IPS-20b (cell line): ENCODE results near the gene TUT7.

Experiments used
- H3K27ac ChIP-seq: one replicate; pipeline ENCODE4 v1.5.1; 2013; ENCODE audit warnings: low read length
- H3K27me3 ChIP-seq: 2 replicates; pipeline ENCODE4 v1.6.1; 2013; ENCODE audit warnings: mild to moderate bottlenecking, low read length, inconsistent platforms; ENCODE audit not compliant: insufficient read depth
- H3K36me3 ChIP-seq: 2 replicates; pipeline ENCODE4 v1.6.1; 2013; ENCODE audit warnings: low read depth, mild to moderate bottlenecking, inconsistent platforms, low read length, moderate library complexity; ENCODE audit not compliant: insufficient read depth
- H3K4me1 ChIP-seq: 2 replicates; pipeline ENCODE4 v1.6.1; 2013; ENCODE audit warnings: mild to moderate bottlenecking, control low read depth, inconsistent platforms, low read length, moderate library complexity; ENCODE audit not compliant: insufficient read depth
- H3K4me3 ChIP-seq: 2 replicates; pipeline ENCODE4 v1.5.1; 2013; ENCODE audit warnings: mild to moderate bottlenecking, low read length, inconsistent platforms
- H3K9ac ChIP-seq: 2 replicates; pipeline ENCODE4 v1.6.1; 2013; ENCODE audit warnings: low read depth, mild to moderate bottlenecking, inconsistent platforms, low read length, moderate library complexity
- H3K9me3 ChIP-seq: 2 replicates; pipeline ENCODE4 v1.6.1; 2013; ENCODE audit warnings: mild to moderate bottlenecking, low read depth, low read length, inconsistent platforms; ENCODE audit not compliant: insufficient read depth

The TUT7 gene

GRCh38 chr9:86242071-86242470 lies 112.1 kb downstream of the TUT7 start:
- H3K27me3 ChIP-seq: no peaks in the 10 kb centered on the region

GRCh38 chr9:86241216-86241615 lies 113.0 kb downstream of the TUT7 start:
- Histone ChIP-seq H3K4me1 (0 out of 2 replicates have a peak, but pooled peaks cover 3% of the 10 kb centered on the region), H3K36me3 (no peaks in the 10 kb centered on the region), H3K9ac (no peak overlapping the region), H3K27ac (no peak overlapping the region), H3K9me3 (no peaks in the 10 kb centered on the region), H3K27me3 (no peaks in the 10 kb centered on the region), H3K4me3 (no peak overlapping the region)

More at GRCh38 chr9:86242071-86242470, 112.1 kb downstream of the TUT7 start:
- H3K9ac ChIP-seq: no peak overlapping the region
- H3K27ac ChIP-seq: no peak overlapping the region
- H3K36me3 ChIP-seq: no peaks in the 10 kb centered on the region
- no peaks in the 10 kb centered on the region for H3K9me3 ChIP-seq
- H3K4me3 ChIP-seq: no peak overlapping the region
- H3K4me1 ChIP-seq: peaks cover 8% of the 10 kb centered on the region; the same call in 1 of the 2 replicates

- no peak overlapping the region for H3K9ac ChIP-seq
- no peaks in the 10 kb centered on the region for H3K4me1 ChIP-seq
- no peak overlapping the region for H3K4me3 ChIP-seq
- no peaks in the 10 kb centered on the region for H3K9me3 ChIP-seq
- H3K36me3 ChIP-seq: no peaks in the 10 kb centered on the region
- H3K27ac ChIP-seq: no peak overlapping the region
- no peaks in the 10 kb centered on the region for H3K27me3 ChIP-seq
Measured at GRCh38 chr9:86238861-86239770, 115.1 kb downstream of the TUT7 start.
